Measurements from ENCODE around the gene IGSF3.

IGSF3 gene

GRCh38 chr1:116706841-116707240 is 39.3 kb upstream of the IGSF3 start:
- H3K9ac ChIP-seq, result no peak overlapping the region
- H3K79me2 ChIP-seq, result no peaks in the 10 kb centered on the region
- no peak for TF ChIP-seq CTCF (IDR thresholded peaks at IDR 0.05)
- H3K27me3 ChIP-seq (ENCODE audit: control insufficient read depth, insufficient read depth, low read length), result no peaks in the 10 kb centered on the region
- H3K9me3 ChIP-seq (ENCODE audit: control insufficient read depth, low read length), result no peaks in the 10 kb centered on the region
- H3K4me1 ChIP-seq, result no peaks in the 10 kb centered on the region
- no peak overlapping the region for H2AFZ ChIP-seq
- no peaks in the 10 kb centered on the region for H3K36me3 ChIP-seq (ENCODE audit: control insufficient read depth, insufficient read depth, low read length)
- H3K4me3 ChIP-seq (ENCODE audit: low read depth, low read length), result no peak overlapping the region
- no peak overlapping the region for H3K27ac ChIP-seq
- H3K4me2 ChIP-seq (ENCODE audit: low read length), result no peak overlapping the region

- H3K9ac ChIP-seq, result no peak overlapping the region
- no peak overlapping the region for H3K4me3 ChIP-seq (ENCODE audit: low read depth, low read length)
- TF ChIP-seq CTCF (IDR thresholded peaks at IDR 0.05), result no peak
- H3K4me2 ChIP-seq (ENCODE audit: low read length), result no peak overlapping the region
- H3K4me1 ChIP-seq, result no peaks in the 10 kb centered on the region
- H2AFZ ChIP-seq, result no peak overlapping the region
- H3K36me3 ChIP-seq (ENCODE audit: control insufficient read depth, insufficient read depth, low read length), result no peaks in the 10 kb centered on the region
- no peaks in the 10 kb centered on the region for H3K79me2 ChIP-seq
- no peak overlapping the region for H3K27ac ChIP-seq
- no peaks in the 10 kb centered on the region for H3K9me3 ChIP-seq (ENCODE audit: control insufficient read depth, low read length)
- H3K27me3 ChIP-seq (ENCODE audit: control insufficient read depth, insufficient read depth, low read length), result no peaks in the 10 kb centered on the region
Observed at GRCh38 chr1:116706123-116706522, 38.6 kb upstream of the IGSF3 start.

GRCh38 chr1:116704278-116704677 is 36.7 kb upstream of the IGSF3 start:
- H3K9ac ChIP-seq, result no peak overlapping the region
- no peak overlapping the region for H3K27ac ChIP-seq
- H2AFZ ChIP-seq, result no peak overlapping the region
- no peaks in the 10 kb centered on the region for H3K27me3 ChIP-seq (ENCODE audit: control insufficient read depth, insufficient read depth, low read length)
- H3K79me2 ChIP-seq, result no peaks in the 10 kb centered on the region
- H3K9me3 ChIP-seq (ENCODE audit: control insufficient read depth, low read length), result no peaks in the 10 kb centered on the region
- no peaks in the 10 kb centered on the region for H3K36me3 ChIP-seq (ENCODE audit: control insufficient read depth, insufficient read depth, low read length)
- H3K4me3 ChIP-seq (ENCODE audit: low read depth, low read length), result no peak overlapping the region
- H3K4me2 ChIP-seq (ENCODE audit: low read length), result no peak overlapping the region
- TF ChIP-seq CTCF (IDR thresholded peaks at IDR 0.05), result no peak
- no peaks in the 10 kb centered on the region for H3K4me1 ChIP-seq

- H3K79me2 ChIP-seq, result no peaks in the 10 kb centered on the region
- H3K4me1 ChIP-seq, result no peaks in the 10 kb centered on the region
- H3K36me3 ChIP-seq (ENCODE audit: control insufficient read depth, insufficient read depth, low read length), result no peaks in the 10 kb centered on the region
- no peak for TF ChIP-seq CTCF (IDR thresholded peaks at IDR 0.05)
- no peaks in the 10 kb centered on the region for H3K27me3 ChIP-seq (ENCODE audit: control insufficient read depth, insufficient read depth, low read length)
- H3K9ac ChIP-seq, result no peak overlapping the region
- H3K9me3 ChIP-seq (ENCODE audit: control insufficient read depth, low read length), result no peaks in the 10 kb centered on the region
- no peak overlapping the region for H3K4me3 ChIP-seq (ENCODE audit: low read depth, low read length)
- H2AFZ ChIP-seq, result no peak overlapping the region
- no peak overlapping the region for H3K4me2 ChIP-seq (ENCODE audit: low read length)
- no peak overlapping the region for H3K27ac ChIP-seq
Observed at GRCh38 chr1:116699605-116700004, 32.1 kb upstream of the IGSF3 start.

GRCh38 chr1:116698244-116698595 is 30.7 kb upstream of the IGSF3 start:
- TF ChIP-seq CTCF (IDR thresholded peaks at IDR 0.05), result no peak
- H3K36me3 ChIP-seq (ENCODE audit: control insufficient read depth, insufficient read depth, low read length), result no peaks in the 10 kb centered on the region
- no peak overlapping the region for H3K4me3 ChIP-seq (ENCODE audit: low read depth, low read length)
- no peaks in the 10 kb centered on the region for H3K4me1 ChIP-seq
- no peaks in the 10 kb centered on the region for H3K9me3 ChIP-seq (ENCODE audit: control insufficient read depth, low read length)
- H3K79me2 ChIP-seq, result no peaks in the 10 kb centered on the region
- H3K27me3 ChIP-seq (ENCODE audit: control insufficient read depth, insufficient read depth, low read length), result no peaks in the 10 kb centered on the region
- H2AFZ ChIP-seq, result no peak overlapping the region
- H3K27ac ChIP-seq, result no peak overlapping the region
- no peak overlapping the region for H3K4me2 ChIP-seq (ENCODE audit: low read length)
- H3K9ac ChIP-seq, result no peak overlapping the region
